ENCODE measurements around the gene STK25.

DNA sequence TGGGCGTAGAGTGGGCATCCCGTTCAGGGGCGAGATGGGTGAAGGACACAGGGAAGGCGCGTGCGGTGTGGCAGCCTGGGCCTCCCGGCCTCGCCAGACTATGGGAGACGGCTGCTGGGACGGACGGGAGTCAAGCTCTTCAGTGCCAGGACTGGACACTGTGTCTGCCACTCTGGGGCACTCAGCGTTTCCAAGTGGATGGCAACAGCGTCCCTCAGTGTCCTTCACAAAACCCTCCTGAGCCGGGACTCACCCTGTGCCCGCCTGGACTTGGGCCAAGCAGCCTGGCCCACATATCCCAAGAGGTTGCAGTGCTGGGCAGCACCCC, 33.9 kb upstream of the STK25 start:
- TF ChIP-seq KDM1A (IDR thresholded peaks at IDR 0.05; ENCODE audit: borderline replicate concordance, low read length) (no peak), POLR2A (IDR thresholded peaks at IDR 0.05; ENCODE audit: control extremely low read depth in 1 of 2, low read depth in 2 of 2, low read length in 2 of 2) (no peak), TCF12 (IDR thresholded peaks at IDR 0.05; ENCODE audit: low read depth, low read length) (no peak), YY1 (IDR thresholded peaks at IDR 0.05; ENCODE audit: low read depth, low read length) (no peak), SIN3A (conservative IDR thresholded peaks at IDR 0.05 in 1 of 2, IDR thresholded peaks at IDR 0.05 in 1 of 2; ENCODE audit: low read depth in 1 of 2, low read length in 2 of 2) (no peak), SRF (IDR thresholded peaks at IDR 0.05; ENCODE audit: low read depth, low read length) (no peak), POLR2AphosphoS5 (IDR thresholded peaks at IDR 0.05; ENCODE audit: low read depth, low read length) (no peak), TAF7 (optimal IDR thresholded peaks at IDR 0.05; ENCODE audit: borderline replicate concordance, low read depth, low read length) (no peak), EP300 (IDR thresholded peaks at IDR 0.05; ENCODE audit: borderline replicate concordance in 1 of 2, low read depth in 2 of 2, low read length in 2 of 2) (no peak), MAX (IDR thresholded peaks at IDR 0.05) (no peak), CEBPB (IDR thresholded peaks at IDR 0.05; ENCODE audit: low read depth, low read length) (no peak), SAP30 (IDR thresholded peaks at IDR 0.05; ENCODE audit: insufficient read depth, insufficient replicate concordance, low read length) (no peak), NRF1 (IDR thresholded peaks at IDR 0.05; ENCODE audit: low read depth, low read length) (no peak)
- TF ChIP-seq, protein P1, sequence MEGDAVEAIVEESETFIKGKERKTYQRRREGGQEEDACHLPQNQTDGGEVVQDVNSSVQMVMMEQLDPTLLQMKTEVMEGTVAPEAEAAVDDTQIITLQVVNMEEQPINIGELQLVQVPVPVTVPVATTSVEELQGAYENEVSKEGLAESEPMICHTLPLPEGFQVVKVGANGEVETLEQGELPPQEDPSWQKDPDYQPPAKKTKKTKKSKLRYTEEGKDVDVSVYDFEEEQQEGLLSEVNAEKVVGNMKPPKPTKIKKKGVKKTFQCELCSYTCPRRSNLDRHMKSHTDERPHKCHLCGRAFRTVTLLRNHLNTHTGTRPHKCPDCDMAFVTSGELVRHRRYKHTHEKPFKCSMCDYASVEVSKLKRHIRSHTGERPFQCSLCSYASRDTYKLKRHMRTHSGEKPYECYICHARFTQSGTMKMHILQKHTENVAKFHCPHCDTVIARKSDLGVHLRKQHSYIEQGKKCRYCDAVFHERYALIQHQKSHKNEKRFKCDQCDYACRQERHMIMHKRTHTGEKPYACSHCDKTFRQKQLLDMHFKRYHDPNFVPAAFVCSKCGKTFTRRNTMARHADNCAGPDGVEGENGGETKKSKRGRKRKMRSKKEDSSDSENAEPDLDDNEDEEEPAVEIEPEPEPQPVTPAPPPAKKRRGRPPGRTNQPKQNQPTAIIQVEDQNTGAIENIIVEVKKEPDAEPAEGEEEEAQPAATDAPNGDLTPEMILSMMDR (IDR thresholded peaks at IDR 0.05; ENCODE audit: control extremely low read depth in 1 of 3, insufficient read depth in 1 of 3, low read depth in 1 of 3, low read length in 3 of 3), result no peak
